Central memory CD4-positive, alpha-beta T cell (primary cell): ENCODE results near the gene C7orf25.
"Not testable (repeated sequence)": the region's sequence is repeated elsewhere in the genome, so short reads cannot be mapped to it uniquely, and the experiment has no call there.

ENCODE experiments used
- DNase-seq: peaks from one replicate; pipeline ENCODE4 v3.0.0; 2022

C7orf25 gene

GRCh38 chr7:42928754-42929153 is 16.9 kb upstream of the C7orf25 start:
- no peak for DNase-seq

- no peak for DNase-seq
Observed at GRCh38 chr7:42926204-42926603, 14.3 kb upstream of the C7orf25 start.

GRCh38 chr7:42925630-42926029 is 13.8 kb upstream of the C7orf25 start:
- no peak for DNase-seq

GRCh38 chr7:42924223-42924838 is 12.5 kb upstream of the C7orf25 start:
- no peak for DNase-seq

GRCh38 chr7:42922017-42922753 is 10.3 kb upstream of the C7orf25 start:
- no peak for DNase-seq

GRCh38 chr7:42915356-42915755 is 3.5 kb upstream of the C7orf25 start:
- no peak for DNase-seq

- DNase-seq: no peak
Observed at GRCh38 chr7:42914421-42915045, 2.7 kb upstream of the C7orf25 start.

- DNase-seq: no peak
Observed at GRCh38 chr7:42914009-42914408, 2.1 kb upstream of the C7orf25 start.

- no peak for DNase-seq
Observed at GRCh38 chr7:42913591-42913990, 1.7 kb upstream of the C7orf25 start.

- no peak for DNase-seq
Observed at GRCh38 chr7:42910306-42910705, 1.6 kb downstream of the C7orf25 start.

- no peak for DNase-seq
Observed at GRCh38 chr7:42907316-42907715, 4.6 kb downstream of the C7orf25 start.

- no peak for DNase-seq
Observed at GRCh38 chr7:42906181-42906580, 5.7 kb downstream of the C7orf25 start.

GRCh38 chr7:42902331-42902730 is 9.5 kb downstream of the C7orf25 start:
- no peak for DNase-seq

- no peak for DNase-seq
Observed at GRCh38 chr7:42900842-42901241, 11.0 kb downstream of the C7orf25 start.

GRCh38 chr7:42893346-42894240 is 18.3 kb downstream of the C7orf25 start:
- no peak for DNase-seq

GRCh38 chr7:42886893-42887505 is 24.9 kb downstream of the C7orf25 start:
- DNase-seq: no peak

- no peak for DNase-seq
Observed at GRCh38 chr7:42886129-42886528, 25.7 kb downstream of the C7orf25 start.

- not testable (repeated sequence) for DNase-seq
Observed at GRCh38 chr7:42885183-42885582, 26.7 kb downstream of the C7orf25 start.

- DNase-seq: no peak
Observed at GRCh38 chr7:42883950-42884349, 27.9 kb downstream of the C7orf25 start.

- DNase-seq: no peak
Observed at GRCh38 chr7:42880392-42880791, 31.5 kb downstream of the C7orf25 start.

GRCh38 chr7:42878303-42878702 is 33.6 kb downstream of the C7orf25 start:
- no peak for DNase-seq

- no peak for DNase-seq
Observed at GRCh38 chr7:42877862-42878261, 34.0 kb downstream of the C7orf25 start.
